Measurements from ENCODE around the gene CLK3. TPM values are rescaled to one million over a fixed set of nuclear protein-coding genes. Genes with fewer than 3 reads are reported as not detected.

Gene CLK3
- total RNA-seq = 31.5 TPM
- 76.3 TPM for polyA plus RNA-seq

- no peaks in the 10 kb centered on the region for H3K4me1 ChIP-seq (ENCODE audit: insufficient read depth)
- peaks cover 4% of the 10 kb centered on the region for H3K36me3 ChIP-seq (ENCODE audit: insufficient read depth)
- DNase-seq (ENCODE audit: extremely low spot score) = peak; percentile 87
- H3K27ac ChIP-seq (ENCODE audit: low read depth) = peak within 1 kb of the TSS; percentile 97
- WGBS = under 1% methylated on average over 91 of the region's 91 CpGs
- peak within 1 kb of the TSS; percentile 95 for H3K4me3 ChIP-seq (ENCODE audit: low read depth, low read length)
Measured at GRCh38 chr15:74615508-74616365, at the start of gene CLK3. CLK3 (plus strand) TSS chr15:74615836; CDS start chr15:74619197, 3,361 bp downstream.

- H3K27ac ChIP-seq (ENCODE audit: low read depth) = no peak overlapping the region
- DNase-seq (ENCODE audit: extremely low spot score) = no peak
- H3K4me3 ChIP-seq (ENCODE audit: low read depth, low read length) = no peak overlapping the region
- WGBS = 52% methylated on average over 1 of the region's 1 CpG
- H3K36me3 ChIP-seq (ENCODE audit: insufficient read depth) = no peaks in the 10 kb centered on the region
- H3K4me1 ChIP-seq (ENCODE audit: insufficient read depth) = no peaks in the 10 kb centered on the region
Measured at GRCh38 chr15:74568594-74568993, 47.0 kb upstream of the CLK3 start.

GRCh38 chr15:74569731-74570070 is 45.9 kb upstream of the CLK3 start:
- Histone ChIP-seq H3K36me3 (ENCODE audit: insufficient read depth) (no peaks in the 10 kb centered on the region), H3K4me1 (ENCODE audit: insufficient read depth) (no peaks in the 10 kb centered on the region), H3K27ac (ENCODE audit: low read depth) (no peak overlapping the region), H3K4me3 (ENCODE audit: low read depth, low read length) (no peak overlapping the region)
- DNase-seq (ENCODE audit: extremely low spot score) = no peak
- 68% methylated on average over 4 of the region's 4 CpGs for WGBS

- Histone ChIP-seq H3K36me3 (ENCODE audit: insufficient read depth) (no peaks in the 10 kb centered on the region), H3K4me3 (ENCODE audit: low read depth, low read length) (no peak overlapping the region), H3K4me1 (ENCODE audit: insufficient read depth) (no peaks in the 10 kb centered on the region), H3K27ac (ENCODE audit: low read depth) (no peak overlapping the region)
- DNase-seq (ENCODE audit: extremely low spot score) = no peak
- 88% methylated on average over 3 of the region's 3 CpGs for WGBS
Measured at GRCh38 chr15:74571191-74571590, 44.4 kb upstream of the CLK3 start.

GRCh38 chr15:74573987-74574386 is 41.6 kb upstream of the CLK3 start:
- 97% methylated on average over 4 of the region's 4 CpGs for WGBS
- Histone ChIP-seq H3K27ac (ENCODE audit: low read depth) (no peak overlapping the region), H3K4me3 (ENCODE audit: low read depth, low read length) (no peak overlapping the region), H3K36me3 (ENCODE audit: insufficient read depth) (no peaks in the 10 kb centered on the region), H3K4me1 (ENCODE audit: insufficient read depth) (no peaks in the 10 kb centered on the region)
- no peak for DNase-seq (ENCODE audit: extremely low spot score)

GRCh38 chr15:74578496-74578994 is 37.1 kb upstream of the CLK3 start:
- no peaks in the 10 kb centered on the region for H3K36me3 ChIP-seq (ENCODE audit: insufficient read depth)
- no peak overlapping the region for H3K27ac ChIP-seq (ENCODE audit: low read depth)
- DNase-seq (ENCODE audit: extremely low spot score) = no peak
- H3K4me1 ChIP-seq (ENCODE audit: insufficient read depth) = no peaks in the 10 kb centered on the region
- 95% methylated on average over 3 of the region's 3 CpGs for WGBS
- no peak overlapping the region for H3K4me3 ChIP-seq (ENCODE audit: low read depth, low read length)

- Histone ChIP-seq H3K4me3 (ENCODE audit: low read depth, low read length) (no peak overlapping the region), H3K4me1 (ENCODE audit: insufficient read depth) (no peaks in the 10 kb centered on the region), H3K36me3 (ENCODE audit: insufficient read depth) (no peaks in the 10 kb centered on the region), H3K27ac (ENCODE audit: low read depth) (no peak overlapping the region)
- no peak for DNase-seq (ENCODE audit: extremely low spot score)
- 84% methylated on average over 9 of the region's 9 CpGs for WGBS
Measured at GRCh38 chr15:74579001-74579400, 36.6 kb upstream of the CLK3 start.

- 91% methylated on average over 7 of the region's 7 CpGs for WGBS
- no peaks in the 10 kb centered on the region for H3K4me1 ChIP-seq (ENCODE audit: insufficient read depth)
- no peak for DNase-seq (ENCODE audit: extremely low spot score)
- H3K36me3 ChIP-seq (ENCODE audit: insufficient read depth) = no peaks in the 10 kb centered on the region
- H3K27ac ChIP-seq (ENCODE audit: low read depth) = no peak overlapping the region
- no peak overlapping the region for H3K4me3 ChIP-seq (ENCODE audit: low read depth, low read length)
Measured at GRCh38 chr15:74580538-74581350, 34.9 kb upstream of the CLK3 start.

GRCh38 chr15:74584204-74584603 is 31.4 kb upstream of the CLK3 start:
- no peak for DNase-seq (ENCODE audit: extremely low spot score)
- H3K36me3 ChIP-seq (ENCODE audit: insufficient read depth) = no peaks in the 10 kb centered on the region
- 67% methylated on average over 2 of the region's 2 CpGs for WGBS
- no peaks in the 10 kb centered on the region for H3K4me1 ChIP-seq (ENCODE audit: insufficient read depth)
- H3K27ac ChIP-seq (ENCODE audit: low read depth) = no peak overlapping the region
- no peak overlapping the region for H3K4me3 ChIP-seq (ENCODE audit: low read depth, low read length)

- no peaks in the 10 kb centered on the region for H3K36me3 ChIP-seq (ENCODE audit: insufficient read depth)
- no peak overlapping the region for H3K27ac ChIP-seq (ENCODE audit: low read depth)
- 73% methylated on average over 4 of the region's 4 CpGs for WGBS
- no peak for DNase-seq (ENCODE audit: extremely low spot score)
- no peak overlapping the region for H3K4me3 ChIP-seq (ENCODE audit: low read depth, low read length)
- no peaks in the 10 kb centered on the region for H3K4me1 ChIP-seq (ENCODE audit: insufficient read depth)
Measured at GRCh38 chr15:74584779-74585178, 30.9 kb upstream of the CLK3 start.

GRCh38 chr15:74585191-74585590 is 30.4 kb upstream of the CLK3 start:
- 49% methylated on average over 3 of the region's 3 CpGs for WGBS
- H3K27ac ChIP-seq (ENCODE audit: low read depth) = no peak overlapping the region

GRCh38 chr15:74585857-74586256 is 29.8 kb upstream of the CLK3 start:
- DNase-seq (ENCODE audit: extremely low spot score) = no peak
- 86% methylated on average over 9 of the region's 9 CpGs for WGBS
- Histone ChIP-seq H3K4me1 (ENCODE audit: insufficient read depth) (no peaks in the 10 kb centered on the region), H3K4me3 (ENCODE audit: low read depth, low read length) (no peak overlapping the region), H3K27ac (ENCODE audit: low read depth) (no peak overlapping the region), H3K36me3 (ENCODE audit: insufficient read depth) (no peaks in the 10 kb centered on the region)

More at GRCh38 chr15:74585191-74585590, 30.4 kb upstream of the CLK3 start:
- Histone ChIP-seq H3K4me1 (ENCODE audit: insufficient read depth) (no peaks in the 10 kb centered on the region), H3K4me3 (ENCODE audit: low read depth, low read length) (no peak overlapping the region), H3K36me3 (ENCODE audit: insufficient read depth) (no peaks in the 10 kb centered on the region)
- DNase-seq (ENCODE audit: extremely low spot score) = no peak

GRCh38 chr15:74589826-74590225 is 25.8 kb upstream of the CLK3 start:
- no peak for DNase-seq (ENCODE audit: extremely low spot score)
- no peaks in the 10 kb centered on the region for H3K4me1 ChIP-seq (ENCODE audit: insufficient read depth)
- no peak overlapping the region for H3K4me3 ChIP-seq (ENCODE audit: low read depth, low read length)
- WGBS = 95% methylated on average over 6 of the region's 6 CpGs
- H3K36me3 ChIP-seq (ENCODE audit: insufficient read depth) = no peaks in the 10 kb centered on the region
- no peak overlapping the region for H3K27ac ChIP-seq (ENCODE audit: low read depth)

- Histone ChIP-seq H3K36me3 (ENCODE audit: insufficient read depth) (no peaks in the 10 kb centered on the region), H3K4me1 (ENCODE audit: insufficient read depth) (no peaks in the 10 kb centered on the region), H3K4me3 (ENCODE audit: low read depth, low read length) (no peak overlapping the region), H3K27ac (ENCODE audit: low read depth) (no peak overlapping the region)
- DNase-seq (ENCODE audit: extremely low spot score) = no peak
- WGBS = 86% methylated on average over 3 of the region's 3 CpGs
Measured at GRCh38 chr15:74592222-74592621, 23.4 kb upstream of the CLK3 start.
